LoVo (cell line): ENCODE results near the gene VPS72.

Experiments used
- DNase-seq: peaks from one replicate; pipeline ENCODE4 v3.0.0-alpha.2; 2016; ENCODE audit warnings: low spot score

VPS72 gene

DNA sequence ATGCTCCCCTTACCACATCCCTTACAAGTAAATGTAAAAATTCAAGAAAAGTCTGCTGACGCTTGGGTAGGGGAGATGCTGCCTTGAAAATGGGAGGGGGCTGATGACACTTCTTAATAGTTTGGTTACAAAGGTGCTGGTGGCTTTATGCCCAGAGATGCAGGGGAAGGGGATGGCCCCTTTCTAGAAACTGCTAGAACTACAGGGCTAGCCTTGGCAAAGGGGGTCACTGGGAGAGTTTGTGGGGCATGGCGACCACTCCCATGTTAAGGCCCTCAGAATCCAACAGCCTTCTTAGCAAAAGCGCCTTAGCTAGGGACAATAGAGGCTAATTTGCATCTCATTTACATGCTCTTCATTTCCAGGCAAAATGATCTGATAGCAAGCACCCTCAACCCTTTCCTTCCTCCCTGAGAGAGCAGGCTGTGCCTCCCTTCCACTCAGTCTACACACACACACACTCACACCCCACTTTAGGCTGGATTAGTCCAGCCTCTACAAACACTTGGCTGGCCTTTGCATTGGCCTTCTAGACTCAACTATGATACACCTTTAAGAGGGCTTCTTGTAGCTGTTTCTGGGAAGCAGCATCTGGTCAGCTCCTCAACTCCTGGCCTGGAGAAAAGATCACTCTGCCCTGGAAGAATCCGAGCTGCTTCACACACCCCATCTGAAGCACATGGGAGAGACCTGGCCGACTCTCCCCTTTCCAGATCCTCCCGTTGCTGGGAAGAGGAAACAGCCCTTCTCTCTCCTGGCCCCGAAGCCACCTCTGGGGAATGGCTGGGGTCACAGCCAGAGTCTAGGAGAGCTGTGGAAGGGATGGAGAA is 45.3 kb downstream of the VPS72 start:
- DNase-seq, result no peak

DNA sequence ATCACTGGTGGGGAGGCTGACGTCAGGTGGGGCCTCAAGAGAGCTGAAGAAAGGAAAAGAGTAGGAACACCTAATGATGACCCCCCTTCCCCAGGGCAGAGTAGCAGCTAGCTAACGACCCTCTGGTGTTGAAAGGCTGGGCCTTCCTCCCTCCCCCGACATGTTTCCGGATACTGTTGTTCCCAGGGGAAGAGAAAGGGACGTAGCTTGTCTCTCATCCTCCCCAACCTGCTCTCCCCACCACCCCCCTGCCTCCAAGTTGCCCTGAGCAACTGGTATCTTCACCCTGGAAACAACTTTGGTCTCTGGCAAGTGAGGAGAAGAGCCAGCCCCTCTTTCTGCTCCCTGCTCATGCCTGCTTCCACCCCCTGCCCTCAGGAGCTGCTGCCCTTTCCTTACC is 46.0 kb downstream of the VPS72 start:
- DNase-seq, result no peak

DNA sequence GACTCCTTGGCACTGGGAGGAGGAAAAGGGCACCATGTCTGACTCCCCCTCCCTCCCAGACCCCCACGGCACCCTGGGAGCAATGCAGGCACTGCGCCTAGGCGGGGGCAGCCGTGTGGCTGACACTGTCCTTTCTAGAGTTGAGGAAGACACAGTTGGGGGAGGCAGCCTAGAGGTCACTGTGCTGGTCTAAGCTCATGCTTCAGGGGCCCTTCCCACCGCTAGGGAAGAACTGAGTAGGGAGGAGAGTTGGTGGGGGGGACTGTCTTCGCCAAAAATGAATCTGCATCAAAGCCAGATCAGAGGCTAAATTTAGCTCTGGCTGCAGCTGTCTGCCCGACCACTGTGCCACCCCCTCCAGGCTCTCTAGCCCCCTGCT is 47.0 kb downstream of the VPS72 start:
- DNase-seq, result no peak

DNA sequence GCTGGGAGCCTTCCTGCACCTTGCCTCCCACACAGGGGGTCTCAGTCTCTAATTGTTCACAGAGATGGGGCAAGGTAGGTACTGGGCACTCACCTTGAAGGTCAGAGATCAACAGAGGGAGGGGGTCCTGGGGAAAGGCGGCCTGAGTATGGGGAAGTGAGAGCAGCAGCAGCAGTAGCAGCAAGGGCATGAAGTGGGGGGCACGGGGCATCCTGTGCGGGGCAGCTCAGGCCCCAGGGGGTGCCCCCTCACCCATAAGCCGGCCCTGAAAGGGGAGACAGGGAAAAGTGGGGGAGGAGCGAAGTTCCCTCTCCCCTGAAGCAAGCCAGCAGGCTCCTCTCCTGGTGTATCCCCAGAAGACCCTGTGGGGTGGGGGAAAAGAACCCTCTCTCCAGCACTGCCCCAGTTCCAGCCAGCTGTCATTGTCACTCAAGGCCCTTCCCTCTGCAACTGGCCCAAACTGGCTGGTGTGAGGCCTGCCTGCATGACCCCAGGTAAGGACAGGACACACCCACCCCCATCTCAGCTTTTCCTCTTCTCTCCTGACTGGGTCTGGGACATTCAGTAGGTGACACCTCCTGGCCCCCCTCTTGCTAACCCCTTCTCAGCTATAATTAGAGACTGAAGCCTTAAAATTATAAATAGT is 47.5 kb downstream of the VPS72 start:
- DNase-seq, result no peak

GRCh38 chr1:151137789-151138188 is 52.2 kb downstream of the VPS72 start:
- no peak for DNase-seq

DNA sequence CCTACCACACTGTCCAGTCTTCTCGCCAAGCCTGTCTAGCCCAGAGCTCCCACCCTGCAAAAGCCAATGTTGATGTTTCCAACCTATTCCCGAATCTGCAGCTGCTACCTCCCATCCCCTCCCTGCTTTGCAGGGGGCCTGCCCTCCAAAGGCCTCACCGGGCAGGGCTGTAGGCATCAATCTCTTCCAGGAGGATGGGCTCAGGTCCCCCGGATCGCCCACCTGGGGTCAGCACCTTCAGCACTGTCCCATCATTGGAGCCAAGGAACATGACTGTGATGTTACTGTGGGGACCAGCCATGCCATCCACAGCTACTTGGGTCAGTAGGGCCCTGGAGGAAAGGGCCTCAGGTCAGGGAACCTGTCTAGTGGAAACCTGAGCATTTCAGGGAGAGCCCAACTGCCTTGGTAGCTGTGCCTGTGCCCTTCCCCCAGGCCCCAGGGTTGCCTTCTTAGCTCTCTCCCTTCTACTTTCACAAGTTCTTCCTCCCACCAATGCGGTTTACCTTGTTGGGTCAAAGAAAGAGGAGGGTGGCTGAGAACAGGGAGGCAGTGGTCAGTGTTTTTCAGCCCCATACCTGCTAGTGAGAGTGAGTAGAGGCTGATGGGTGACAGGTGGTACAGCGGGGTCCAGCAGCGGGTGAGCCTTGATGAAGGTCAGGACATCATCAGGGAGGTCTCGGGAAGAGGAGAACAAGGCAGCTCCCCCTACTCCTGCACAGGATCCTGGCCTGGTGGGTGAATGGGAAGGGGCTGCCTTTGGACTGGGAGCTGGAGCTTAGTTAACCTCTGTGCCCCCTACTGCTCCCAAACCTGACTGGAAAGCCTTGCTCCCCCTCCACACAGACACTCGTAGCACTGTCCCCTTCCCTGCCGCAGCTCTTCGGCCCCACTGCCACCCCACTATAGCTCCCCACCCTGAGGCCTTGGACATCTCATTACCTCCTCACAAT is 54.3 kb downstream of the VPS72 start:
- no peak for DNase-seq

- no peak for DNase-seq
Measured at GRCh38 chr1:151134991-151135390, 55.0 kb downstream of the VPS72 start.

DNA sequence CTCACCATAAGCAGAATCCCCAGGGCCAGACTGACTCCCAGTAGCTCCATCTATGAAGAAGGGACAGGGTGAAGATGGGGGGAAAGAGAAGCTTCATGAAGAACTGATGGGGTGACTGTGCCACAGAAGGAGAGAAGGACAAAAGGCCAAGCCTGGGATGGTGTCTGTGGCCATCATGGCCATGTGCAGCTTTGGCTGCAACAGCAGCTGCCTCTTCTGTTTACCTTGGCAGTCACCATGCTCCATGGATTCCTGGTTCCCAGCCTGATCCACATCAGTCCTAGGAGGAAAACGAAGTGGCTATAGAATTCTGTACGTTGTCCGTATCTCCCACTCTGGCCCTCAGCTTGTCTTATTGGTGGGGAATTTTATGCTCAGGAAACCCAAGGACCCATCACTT is 55.6 kb downstream of the VPS72 start:
- no peak for DNase-seq

- DNase-seq, result no peak
Measured at GRCh38 chr1:151133018-151133806, 56.8 kb downstream of the VPS72 start.

DNA sequence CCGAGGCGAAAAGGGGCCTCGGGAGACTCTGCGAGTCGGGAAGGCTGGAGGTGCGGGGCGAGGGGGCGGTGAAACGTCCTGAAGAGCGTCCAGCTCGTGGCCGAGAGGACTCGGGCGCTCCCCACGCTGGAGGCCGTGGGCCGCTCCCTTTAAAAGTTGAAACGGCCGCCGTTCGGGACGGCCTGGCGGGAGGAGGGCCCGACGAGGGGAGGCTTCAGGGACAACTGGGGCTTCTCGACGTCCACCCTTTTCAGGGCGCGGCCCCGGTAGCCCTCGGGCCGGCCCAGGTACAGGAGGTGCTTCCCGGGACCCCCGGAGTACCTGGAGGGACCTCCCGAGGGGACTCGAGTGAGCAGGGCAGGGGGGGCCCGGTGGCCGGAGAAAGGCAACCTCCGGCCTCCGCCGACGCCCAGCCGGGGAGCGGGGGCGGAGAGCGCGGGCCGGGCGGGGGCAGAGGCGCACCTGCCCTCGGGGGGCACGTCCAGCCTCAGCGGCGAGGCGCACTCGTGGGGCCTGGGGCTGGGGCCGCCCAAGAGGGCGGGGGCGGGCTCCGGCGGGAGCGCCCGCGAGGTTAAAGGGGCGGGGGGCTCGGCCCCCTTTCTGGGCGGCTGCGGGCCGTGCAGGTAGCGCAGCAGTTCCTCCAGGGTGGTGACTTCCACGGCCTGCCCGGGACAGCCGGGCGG is 57.5 kb downstream of the VPS72 start:
- DNase-seq, result no peak

GRCh38 chr1:151131701-151132334 is 58.2 kb downstream of the VPS72 start:
- no peak for DNase-seq

DNA sequence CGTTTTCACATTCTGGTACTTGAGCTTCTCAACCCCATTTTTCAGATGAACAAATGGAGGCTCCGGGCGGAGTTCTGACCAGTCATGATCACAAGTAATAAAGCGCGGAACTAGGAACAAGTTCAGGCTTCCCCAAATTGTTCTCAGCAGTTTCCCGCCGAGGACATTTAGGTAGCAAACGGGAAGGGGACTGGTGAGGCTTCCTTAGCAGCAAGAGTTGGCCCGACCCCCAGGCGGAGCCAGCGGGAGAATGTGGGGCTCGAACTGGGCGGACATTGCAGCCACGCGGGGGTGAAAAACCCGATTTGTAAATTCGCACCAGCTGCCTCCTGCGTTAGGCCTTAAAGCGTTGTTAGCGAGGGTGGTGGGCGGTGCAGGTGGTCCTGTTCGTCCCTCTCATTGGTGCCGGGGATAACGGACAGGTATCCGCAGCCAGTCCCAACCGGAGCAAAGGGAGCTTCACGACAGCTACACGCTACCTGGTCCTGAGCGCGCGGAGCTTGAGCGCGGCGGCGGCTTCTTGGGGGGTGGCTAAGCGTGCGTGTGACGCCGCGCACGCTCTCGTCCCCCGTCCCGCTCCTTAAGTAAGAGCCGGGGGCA is 58.9 kb downstream of the VPS72 start:
- DNase-seq, result no peak

DNA sequence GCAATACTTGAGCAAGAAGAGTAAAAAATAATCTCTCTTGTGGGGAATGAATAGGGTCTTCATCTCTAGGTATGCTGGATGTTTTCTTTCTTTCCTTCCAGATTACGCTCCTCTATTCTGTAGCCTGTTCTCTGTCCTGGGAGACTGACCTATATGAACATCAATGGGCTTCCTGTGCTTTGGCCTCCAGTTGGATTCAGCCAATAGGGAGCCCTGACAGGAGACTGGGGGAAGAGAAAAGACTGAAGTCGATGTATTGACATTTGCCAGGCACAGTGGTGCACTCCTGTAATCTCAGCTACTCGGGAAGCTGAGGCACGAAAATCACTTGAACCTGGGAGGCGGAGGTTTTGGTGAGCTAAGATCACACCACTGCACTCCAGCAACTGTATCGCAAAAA is 61.2 kb downstream of the VPS72 start:
- no peak for DNase-seq
